DMS153 treated with DMSO at 0.1 percent for 48 hours (cell line): ENCODE measurements around the gene ZNF91.
"Not testable (repeated sequence)": the region's sequence is repeated elsewhere in the genome, so short reads cannot be mapped to it uniquely, and the experiment has no call there.

Experiments used
- DNase-seq: peaks from one replicate; lab custom pipeline; 2025; ENCODE audit not compliant: unreplicated experiment; lab: John Stamatoyannopoulos, UW

Gene ZNF91

DNA sequence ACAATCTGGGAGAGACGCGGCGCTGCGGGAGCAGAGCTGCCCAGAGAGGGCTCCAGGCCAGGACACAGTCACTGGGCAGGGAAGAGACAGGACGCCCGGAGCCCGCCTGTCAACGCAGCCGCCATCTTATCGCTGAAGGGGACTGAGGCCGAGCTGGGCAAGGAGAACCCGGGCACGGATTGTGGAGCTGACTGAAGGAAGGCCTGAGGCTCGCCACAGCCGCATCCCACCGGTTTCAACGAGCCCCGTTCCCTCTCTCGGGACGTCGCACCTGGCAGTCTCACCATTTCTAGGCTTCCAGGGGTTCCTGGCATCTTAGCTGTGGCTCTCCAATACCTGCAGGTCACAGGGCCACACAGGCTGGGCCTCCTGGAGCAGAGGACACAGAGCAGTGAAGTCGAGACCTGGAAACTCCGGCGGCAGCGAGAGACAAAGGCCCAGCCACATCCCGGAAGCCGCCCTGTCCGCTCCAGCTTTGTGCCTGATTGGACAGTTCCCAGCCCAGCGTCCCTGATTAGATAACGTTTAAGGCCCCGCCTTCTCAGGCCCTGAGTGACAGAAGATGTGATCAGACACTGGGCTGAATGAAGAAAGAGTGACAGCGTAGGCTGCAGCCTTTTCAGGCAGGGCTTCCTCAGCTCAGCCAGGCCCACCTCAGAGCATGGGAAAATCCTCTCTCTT is at the start of gene ZNF91:
TSS of gene ZNF91 (minus strand) at position 431 of the 681 bp plus-strand sequence. CDS start at position 314, 117 bp downstream.
- peak; percentile 90 for DNase-seq

DNA sequence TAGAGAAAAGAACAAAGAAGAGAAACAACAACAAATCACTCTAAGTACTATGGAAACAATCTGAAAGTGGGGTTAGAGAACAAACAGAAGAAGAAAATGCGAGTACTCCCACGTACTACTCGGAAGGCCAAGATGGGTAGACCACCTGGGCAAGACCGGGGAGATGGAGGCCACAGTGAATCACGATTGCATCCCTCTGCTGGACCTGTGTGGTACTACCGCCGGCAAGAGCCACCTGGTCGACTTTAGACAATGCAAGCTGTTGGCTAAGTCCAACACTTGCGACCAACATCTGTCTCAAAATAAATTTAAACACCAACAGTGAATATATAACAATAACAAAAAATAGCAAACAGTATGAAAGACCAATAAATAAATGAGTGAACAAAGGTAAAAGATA is 45.5 kb upstream of the ZNF91 start:
- no peak for DNase-seq

DNA sequence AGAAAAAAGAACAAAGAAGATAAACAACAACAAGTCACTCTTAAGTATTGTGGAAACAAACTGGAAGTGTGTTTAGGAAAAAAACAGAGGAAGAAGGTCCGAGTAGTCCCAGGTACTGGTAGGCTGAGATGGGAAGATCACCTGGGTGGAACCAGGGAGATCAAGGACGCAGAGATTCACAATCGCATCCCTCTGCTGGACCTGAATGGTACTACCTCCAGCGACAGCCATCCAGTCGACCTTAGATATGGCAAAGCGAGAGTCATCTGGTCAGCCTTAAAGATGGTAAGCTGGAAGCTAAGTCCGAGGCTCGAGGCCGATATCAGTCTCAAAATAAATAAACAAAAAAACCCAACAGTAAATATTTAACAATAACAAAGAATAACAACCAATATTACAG is 44.9 kb upstream of the ZNF91 start:
- no peak for DNase-seq

DNA sequence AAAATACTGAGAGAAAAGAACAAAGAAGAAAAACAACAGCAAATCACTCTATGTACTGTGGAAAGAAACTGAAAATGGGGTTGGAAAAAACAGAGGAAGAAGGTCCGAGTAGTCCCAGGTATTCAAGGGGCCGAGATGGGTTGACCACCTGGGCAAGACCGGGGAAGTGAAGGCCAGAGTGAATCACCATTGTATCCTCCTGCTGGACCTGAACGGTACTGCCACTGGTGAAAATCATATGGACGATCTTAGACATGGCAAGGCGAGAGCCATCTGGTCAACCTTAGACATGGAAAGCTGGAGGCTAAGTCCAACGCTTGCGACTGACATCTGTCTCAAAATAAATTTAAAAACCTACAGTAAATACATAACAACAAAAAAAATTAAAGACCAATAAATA is 44.4 kb upstream of the ZNF91 start:
- no peak for DNase-seq

DNA sequence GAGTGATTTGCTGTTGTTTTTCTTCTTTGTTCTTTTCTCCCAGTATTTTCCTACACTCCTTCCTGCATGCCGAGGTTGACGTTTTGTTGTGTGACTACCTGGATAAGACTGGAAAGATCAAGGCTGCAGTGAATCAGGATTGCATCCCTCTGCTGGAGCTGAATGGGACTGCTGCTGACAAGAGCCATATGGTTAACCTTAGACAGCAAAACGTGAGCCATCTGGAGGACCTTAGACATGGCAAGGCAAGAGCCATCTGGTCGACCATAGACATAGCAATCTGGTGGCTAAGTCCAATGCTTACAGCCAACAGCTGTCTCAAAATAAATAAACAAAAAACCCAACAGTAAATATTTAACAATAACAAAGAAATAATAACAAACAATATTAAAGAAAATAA is 42.6 kb upstream of the ZNF91 start:
- no peak for DNase-seq

DNA sequence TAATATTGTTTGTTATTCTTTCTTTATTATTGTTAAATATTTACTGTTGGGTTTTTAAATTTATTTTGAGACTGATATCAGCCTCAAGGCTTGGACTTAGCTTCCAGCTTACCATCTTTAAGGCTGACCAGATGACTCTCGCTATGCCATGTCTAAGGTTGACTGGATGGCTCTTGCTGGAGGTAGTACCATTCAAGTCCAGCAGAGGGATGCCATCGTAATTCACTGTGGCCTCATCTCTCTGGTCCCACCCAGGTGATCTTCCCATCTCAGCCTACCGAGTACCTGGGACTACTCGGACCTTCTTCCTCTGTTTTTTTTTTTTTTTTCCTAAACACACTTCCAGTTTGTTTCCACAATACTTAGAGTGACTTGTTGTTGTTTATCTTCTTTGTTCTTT is 41.7 kb upstream of the ZNF91 start:
- DNase-seq = no peak

DNA sequence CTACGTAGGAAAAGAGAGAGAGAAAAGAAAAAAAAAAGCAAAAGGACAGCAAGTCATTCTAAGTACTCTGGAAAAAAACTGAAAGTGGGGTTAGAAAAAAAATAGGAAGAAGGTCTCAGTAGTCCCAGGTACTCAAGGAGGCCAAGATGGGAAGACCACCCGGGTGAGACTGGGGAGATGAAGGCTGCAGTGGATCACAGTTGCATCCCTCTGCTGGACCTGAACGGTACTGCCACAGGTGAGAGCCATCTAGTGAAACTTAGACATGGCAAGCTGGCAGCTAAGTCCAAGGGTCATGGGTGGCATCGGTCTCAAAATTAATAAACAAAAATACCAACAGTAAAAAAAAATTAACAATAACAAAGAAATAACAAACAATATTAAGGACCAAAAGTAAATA is 41.0 kb upstream of the ZNF91 start:
- DNase-seq = no peak

DNA sequence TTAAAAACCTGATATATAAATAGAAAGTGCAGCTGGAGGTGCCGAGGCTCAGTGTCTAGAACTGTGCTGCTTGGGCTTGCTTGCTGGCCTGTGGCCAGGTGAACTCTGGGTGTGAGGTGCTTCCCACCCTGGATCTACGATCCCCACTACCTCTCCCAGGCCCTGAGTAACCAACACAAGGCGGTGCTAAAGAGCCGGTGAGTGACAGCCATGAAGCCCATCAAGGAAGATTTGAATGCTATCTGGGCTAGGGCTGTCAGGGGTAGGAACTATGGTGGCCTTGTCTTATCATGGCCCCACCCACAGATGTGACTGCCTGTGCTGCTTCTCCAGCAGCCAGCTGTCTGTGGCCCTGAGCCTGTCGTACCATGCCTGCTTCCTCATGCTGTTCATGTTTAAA is 25.6 kb upstream of the ZNF91 start:
- no peak for DNase-seq

DNA sequence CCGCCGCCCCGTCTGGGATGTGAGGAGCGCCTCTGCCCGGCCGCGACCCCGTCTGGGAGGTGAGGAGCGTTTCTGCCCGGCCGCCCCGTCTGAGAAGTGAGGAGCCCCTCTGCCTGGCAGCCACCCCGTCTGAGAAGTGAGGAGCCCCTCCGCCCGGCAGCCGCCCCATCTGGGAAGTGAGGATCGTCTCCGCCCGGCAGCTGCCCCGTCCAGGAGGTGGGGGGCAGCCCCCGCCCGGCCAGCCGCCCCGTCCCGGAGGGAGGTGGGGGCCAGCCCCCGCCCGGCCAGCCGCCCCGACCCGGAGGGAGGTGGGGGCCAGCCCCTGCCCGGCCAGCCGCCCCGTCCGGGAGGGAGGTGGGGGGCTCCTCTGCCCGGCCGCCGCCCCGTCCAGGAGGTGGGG is 24.0 kb upstream of the ZNF91 start:
- not testable (repeated sequence) for DNase-seq

DNA sequence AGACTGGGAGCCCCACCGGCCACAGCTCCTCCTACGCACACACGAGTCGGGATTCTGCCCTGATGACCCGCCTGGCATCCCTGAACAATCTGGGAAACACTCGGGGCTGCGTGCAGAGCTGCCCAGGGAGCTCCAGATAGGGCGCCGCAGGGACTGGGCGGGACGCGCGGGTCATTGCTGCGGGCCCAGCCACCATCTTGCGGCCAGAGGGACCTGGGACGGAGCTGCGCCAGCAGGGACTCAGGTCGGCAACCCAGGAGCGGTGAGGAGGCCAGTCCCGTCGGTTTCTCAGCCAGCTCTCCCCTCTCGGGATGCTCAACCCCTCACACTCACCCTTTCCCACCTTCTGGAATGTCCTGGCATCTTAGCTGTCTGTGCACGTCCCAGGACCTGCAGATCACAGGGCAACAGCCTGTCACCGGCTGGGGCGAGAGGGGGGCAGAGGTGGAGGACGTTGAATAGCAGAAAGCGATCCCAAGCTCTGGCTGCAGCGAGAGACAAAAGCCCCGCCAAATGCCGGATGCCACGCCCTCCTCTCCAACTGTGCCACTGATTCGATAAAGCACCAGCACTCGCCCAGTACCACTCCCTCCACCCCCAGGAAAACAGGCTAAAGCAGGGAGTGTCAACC is 20.4 kb upstream of the ZNF91 start:
- no peak for DNase-seq

DNA sequence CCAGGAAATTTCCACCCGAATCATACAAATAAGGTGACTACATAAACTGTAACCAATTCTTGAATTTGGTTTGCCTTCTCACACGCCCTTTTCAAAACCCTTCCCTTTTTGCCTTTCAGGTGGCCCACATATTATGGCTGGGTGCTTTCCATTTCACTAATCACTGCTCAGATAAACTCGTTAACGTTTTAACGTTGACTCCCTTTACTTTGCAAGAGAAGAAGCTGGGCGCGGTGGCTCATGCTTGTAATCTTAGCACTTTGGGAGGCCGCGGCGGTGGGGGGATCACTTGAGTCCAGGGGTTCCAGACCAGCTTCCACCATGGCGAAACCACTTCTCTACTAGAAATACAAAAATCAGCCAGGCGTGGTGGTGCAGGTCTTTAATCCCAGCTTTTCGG is 19.8 kb upstream of the ZNF91 start:
- DNase-seq = no peak

DNA sequence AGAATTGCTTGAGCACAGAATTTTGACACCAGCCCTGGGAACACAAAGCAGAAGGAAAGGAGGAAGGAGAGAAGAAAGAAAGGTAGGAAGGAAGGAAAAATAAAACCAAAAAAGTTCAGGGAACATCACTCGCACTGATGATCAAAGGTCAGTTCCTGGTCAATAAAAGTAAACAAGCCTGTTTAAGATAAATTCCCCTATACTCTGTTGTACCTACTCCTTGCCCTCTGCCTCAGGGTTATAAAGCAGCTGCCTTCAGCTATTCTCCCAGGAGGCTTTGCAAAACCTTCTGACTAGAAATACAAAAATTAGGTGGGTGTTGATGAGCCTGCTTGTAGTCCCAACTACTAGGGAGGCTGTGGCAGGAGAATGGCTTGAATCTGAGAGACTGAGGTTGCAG is 14.9 kb upstream of the ZNF91 start:
- no peak for DNase-seq

DNA sequence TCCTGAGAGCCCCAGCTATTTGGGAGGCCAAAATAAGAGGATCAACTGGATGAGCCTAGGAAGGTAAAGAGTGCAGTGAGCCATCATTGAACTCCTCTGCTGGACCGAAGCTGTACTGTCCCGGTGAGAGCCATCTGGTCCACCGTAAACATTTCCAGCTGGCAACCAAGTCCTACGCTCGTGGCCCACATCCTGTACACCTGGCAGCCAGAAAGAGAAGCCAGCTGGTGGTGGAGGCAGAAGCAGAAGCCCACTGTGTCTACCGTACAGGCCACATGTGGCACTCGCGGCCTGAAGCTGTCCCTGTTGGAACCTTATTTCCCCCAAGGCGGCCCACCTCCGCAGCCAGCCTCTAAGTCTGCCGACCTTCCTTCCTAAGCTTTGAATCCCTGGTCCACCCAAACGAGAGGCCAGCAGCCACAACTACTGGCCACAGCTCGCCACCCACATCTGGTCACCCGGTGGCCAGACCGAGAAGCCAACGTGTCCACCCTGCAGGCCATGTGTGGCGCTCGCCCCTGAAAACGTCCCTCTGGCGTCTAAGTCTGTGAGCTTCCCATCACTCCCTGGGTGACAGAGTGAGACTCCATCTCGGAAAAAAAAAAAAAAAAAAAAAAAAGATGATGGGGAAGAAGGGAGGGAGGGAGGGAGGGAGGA is 14.2 kb upstream of the ZNF91 start:
- DNase-seq = no peak

DNA sequence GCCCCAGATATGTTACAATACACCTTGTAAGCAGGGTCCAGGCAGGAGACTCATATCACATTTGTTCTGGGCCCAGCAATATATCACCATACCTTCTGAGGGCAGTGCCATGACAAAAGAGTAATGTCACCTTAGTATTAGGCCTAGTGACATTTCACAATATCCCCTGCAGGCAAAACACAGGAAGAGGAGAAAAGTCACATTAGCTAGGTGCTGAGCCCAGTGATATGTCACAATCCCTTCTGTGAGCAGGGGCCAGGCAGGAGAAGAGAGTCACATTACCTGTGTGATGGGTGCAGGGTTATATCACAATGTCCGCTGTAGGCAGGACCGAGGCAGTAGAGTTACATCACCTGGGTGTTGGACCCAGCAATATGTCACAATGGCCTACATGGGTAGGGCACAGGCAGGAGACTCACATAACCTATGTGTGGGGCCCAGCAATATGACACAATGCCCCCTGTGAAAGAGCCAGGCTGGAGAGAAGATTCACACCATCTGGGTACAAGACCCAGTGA is 12.4 kb upstream of the ZNF91 start:
- no peak for DNase-seq

DNA sequence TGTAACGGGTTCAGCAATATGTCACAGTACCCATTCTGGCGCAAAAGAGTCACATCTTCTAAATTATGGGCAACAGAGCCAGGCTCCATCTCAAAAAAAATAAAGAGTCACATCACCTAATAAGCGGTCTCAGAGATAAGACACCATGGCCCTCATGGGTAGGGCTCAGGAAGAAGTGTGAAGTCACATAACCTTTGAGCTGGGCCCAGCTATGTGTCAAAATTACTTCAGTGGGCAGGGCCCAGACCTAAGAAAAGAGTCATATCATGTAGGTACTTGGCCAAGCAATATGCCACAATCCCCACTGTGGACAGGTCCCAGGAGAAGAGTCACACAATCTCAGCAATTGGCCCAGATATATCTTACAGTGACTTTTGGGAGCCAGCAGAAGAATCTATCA is 11.4 kb upstream of the ZNF91 start:
- no peak for DNase-seq

DNA sequence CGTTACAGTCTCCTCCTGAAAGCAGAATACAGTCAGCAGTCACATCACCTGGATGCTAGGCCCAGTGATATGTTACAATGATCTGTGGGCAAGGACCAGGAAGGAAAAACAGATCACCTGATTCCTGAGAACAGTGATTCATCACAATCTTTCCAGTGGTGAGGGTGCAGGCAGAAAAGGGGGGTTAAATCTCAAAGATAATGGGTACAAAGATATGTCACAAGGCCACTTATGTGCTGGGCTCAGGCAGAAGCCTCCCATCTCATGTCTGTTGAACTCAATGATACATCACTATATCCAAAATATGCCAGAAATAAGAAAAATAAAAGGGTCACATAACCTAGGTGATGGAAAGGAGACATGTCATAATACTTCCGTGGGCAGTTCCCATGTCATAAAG is 10.8 kb upstream of the ZNF91 start:
- DNase-seq = no peak

DNA sequence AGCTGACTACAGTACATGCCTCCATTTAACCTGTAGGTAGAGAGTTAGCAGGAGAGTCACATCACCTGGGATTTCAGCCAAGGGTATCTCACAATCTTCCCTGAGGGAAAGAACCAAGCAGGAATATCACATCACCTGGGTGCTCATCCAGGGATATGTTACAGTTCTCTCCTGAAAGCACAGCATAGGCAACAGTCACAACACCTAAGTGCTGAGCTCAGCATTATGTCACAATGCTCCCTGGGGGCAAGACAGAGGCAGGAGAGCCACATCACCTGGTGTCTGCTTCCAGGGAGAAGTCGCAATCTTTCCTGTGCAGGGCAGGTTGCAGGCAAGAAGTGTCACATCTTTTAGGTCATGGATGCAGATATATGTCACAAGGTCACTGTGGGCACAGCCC is 9.4 kb upstream of the ZNF91 start:
- DNase-seq = no peak

DNA sequence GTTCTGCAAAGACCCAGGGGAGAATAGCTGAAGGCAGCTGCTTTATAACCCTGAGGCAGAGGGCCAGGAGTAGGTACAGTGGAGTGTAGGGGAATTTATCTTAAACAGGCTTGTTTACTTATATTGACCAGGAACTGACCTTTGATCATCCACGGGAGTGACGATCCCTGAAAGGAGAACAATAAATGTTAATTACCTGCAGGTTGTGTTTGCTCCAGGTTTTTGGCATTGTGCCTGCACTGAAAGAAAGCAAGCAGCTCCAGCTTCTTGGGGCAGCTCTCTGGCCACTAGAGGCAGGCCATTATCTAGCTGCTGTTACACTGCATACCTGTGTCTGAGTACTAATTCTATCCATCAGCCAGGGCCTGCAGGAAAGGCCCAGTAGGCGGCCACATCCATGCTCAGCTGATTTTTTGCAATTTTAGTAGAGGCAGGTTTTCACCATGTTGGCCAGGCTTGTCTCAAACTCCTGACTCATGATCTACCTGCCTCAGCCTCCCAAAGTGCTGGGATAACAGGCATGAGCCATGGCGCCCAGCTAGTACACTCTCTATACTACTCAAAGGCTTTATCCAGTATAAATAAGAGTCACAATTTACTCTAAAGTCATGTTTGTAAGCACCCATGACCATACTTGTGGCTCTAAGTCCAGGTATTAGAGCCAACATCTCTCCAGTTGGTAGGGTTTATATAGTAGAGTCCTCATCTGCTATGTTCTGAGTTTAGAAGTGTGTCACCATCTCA is 8.5 kb upstream of the ZNF91 start:
- DNase-seq = no peak

DNA sequence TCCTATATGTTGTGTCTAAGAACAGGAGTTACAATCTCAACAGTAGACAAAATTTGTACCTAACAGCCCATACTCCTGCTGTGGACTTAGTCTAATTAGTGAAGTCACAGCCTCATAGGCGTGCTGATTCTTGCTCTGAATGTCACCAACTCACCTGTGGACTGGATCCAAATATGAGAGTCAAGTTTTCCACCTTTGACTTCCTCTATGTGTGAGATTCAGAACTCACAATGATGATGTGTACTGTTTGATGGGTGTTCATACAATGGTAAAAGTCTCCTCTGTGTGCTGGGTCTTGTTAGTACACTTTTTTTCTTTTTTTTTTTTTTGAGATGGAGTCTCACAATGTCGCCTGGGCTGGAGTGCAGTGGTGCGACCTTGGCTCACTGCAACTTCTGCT is 7.8 kb upstream of the ZNF91 start:
- no peak for DNase-seq

DNA sequence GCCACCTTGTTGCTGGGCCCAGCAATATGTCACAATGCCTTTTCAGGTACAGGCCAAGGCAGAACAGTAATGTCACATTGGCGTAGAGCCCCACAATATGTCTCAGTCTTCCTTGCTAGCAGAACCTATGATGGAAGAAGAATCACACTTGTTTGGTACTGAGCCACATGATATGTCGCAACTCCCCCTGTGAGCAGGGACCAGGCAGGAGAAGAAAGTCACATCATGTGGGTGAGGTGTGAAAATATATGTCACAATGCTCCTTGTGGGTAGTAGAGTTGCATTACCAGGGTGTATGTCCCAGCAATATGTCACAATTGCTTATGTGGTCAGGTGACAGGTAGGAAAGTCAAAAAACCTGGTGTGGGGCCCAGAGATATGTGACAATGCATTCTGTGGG is 7.1 kb upstream of the ZNF91 start:
- DNase-seq = no peak

DNA sequence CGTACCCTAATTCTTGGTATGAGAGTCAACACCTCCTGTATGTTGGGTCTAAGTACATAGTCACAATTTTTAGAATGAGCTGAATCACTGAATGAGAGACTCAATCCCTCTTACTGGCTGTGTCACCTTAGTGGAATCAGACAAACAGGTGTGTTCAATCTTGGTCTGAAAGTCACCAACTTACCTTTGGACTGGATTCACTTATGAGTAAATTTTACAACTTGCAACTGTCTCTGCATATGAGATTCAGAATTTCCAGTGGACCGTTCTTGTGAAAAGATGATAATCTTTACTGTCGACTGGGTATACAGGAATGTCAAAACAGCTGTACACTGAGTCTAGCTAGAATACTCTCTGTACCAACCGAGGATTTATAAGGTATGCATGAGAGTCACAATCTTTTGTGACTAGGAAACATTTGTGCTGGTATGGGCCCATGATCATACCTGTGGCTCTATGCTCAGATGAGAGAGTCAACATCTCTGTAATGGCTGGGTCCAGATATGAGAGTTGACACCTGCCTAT is 5.9 kb upstream of the ZNF91 start:
- no peak for DNase-seq
